ENCODE measurements around the gene NSD1.

GRCh38 chr5:177142098-177142611, 8.6 kb downstream of the NSD1 start:
- TF ChIP-seq POLR2A (IDR thresholded peaks at IDR 0.05) (no peak), CTCF (IDR thresholded peaks at IDR 0.05) (no peak)

Data from thyroid gland (tissue), 4 donors.